GM18873 (cell line): ENCODE results near the gene LHFPL2.
"Not testable (repeated sequence)": the region's sequence is repeated elsewhere in the genome, so short reads cannot be mapped to it uniquely, and the experiment has no call there.

ENCODE experiments used
- ATAC-seq: cut with Tn5 transposase; IDR thresholded peaks from one replicate; pipeline ENCODE4 v1.9.1; 2021; ENCODE audit warnings: mild to moderate bottlenecking, moderate library complexity, moderate number of reproducible peaks; ENCODE audit not compliant: unreplicated experiment, low FRiP score

LHFPL2 gene

DNA sequence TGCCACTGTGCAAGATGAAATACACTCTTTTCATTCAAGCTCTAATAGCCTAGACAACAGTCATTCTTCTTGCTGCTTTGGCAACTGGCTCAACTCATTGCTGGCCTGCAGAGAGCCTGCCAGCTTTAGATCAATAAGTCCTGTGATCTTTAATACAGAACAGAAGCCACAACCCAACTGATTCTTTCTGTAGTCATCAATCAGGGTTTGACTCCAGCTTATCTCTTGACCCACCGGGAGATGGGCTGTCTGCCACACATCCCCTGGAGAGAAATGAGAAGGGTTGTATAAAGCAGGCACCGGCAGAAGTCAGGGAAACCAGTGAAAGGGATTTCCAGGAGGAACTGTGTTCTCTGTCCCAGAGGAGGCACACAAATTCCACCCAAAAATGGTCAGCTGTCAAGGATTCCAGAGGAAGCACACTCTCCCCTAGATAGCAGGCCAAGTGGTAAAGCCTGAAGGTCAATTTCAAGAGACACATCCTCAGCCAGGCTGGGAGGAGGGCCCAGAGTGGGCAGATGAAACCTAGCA, 24.5 kb downstream of the LHFPL2 start:
- no peak for ATAC-seq

DNA sequence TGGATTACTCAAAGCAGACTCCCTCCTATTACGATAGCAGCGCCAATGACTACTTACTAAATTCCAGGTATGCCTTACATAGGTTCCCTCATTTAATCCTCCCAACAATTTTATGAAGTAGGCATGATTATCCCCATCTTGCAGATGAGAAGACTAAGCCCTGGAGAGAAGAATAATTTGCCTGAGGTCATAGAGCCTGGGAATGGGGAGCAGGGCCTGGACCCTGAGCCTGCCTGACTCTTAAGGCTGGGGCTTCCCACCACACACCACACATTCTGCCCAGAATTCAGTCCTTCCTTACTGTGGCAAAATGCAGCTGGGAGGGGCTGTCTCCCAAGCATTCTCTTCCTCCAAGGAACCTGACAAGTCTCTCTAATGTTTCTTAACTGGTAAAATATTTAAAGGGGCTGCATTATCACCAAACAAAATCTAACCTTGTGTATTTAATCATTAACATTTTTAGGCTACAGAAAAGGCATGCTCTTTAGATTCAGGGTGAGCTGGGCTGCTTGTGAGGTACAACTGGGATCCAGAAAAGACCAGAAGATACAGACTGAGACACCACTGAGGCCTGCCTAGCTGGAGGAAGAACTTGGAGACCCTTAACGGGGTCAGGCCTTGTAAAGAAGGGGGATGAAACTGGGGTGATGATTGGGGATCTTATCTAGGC, 26.1 kb downstream of the LHFPL2 start:
- no peak for ATAC-seq

DNA sequence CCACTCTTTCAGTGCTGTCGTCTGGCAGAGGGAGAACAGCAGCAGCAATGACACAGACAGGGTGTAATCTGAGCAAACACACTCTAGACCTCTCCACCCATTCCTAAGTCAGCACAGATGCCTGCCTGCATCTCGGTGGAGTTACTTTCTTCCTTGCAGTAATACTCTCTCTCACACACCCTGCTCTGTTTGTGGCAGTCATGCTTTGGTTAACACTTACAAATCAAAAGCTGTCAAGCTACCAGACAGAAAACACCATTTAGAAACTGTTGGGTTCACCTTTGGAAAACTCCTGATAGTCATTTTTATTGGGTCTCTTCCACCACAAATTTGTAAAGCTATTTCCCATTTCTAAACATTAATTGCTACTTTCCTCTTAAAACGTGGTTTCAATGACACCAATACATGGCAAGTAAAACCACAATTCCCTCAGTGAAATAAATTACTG, 27.3 kb downstream of the LHFPL2 start:
- ATAC-seq = no peak

DNA sequence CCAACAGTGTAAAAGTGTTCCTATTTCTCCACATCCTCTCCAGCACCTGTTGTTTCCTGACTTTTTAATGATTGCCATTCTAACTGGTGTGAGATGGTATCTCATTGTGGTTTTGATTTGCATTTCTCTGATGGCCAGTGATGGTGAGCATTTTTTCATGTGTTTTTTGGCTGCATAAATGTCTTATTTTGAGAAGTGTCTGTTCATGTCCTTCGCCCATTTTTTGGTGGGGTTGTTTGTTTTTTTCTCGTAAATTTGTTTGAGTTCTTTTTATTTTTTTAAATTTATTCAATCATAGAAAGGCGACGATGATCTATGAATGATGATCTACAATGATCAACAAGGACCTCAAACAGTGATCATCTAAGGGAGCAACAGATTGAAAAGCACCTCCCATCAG, 28.5 kb downstream of the LHFPL2 start:
- ATAC-seq = not testable (repeated sequence)

DNA sequence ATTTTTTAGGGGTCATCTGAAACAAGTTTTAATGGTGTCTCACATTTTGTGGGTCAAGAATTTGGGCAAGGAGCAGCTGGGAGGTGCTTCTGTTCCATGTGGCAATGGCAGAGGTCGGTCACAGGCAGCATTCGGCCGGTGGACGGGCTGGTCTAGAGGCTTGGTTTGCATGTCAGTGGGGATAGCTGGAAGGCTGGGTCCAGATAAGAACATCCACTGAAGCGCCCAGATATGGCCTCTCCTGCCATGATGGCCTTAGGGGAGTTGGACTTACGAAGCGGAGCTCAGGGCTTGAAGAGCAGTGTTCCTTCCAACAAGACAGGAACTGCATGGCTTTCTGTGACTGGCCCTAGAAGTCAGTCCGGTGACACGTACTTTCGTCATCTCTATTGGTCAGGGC, 30.3 kb downstream of the LHFPL2 start:
- ATAC-seq = no peak

DNA sequence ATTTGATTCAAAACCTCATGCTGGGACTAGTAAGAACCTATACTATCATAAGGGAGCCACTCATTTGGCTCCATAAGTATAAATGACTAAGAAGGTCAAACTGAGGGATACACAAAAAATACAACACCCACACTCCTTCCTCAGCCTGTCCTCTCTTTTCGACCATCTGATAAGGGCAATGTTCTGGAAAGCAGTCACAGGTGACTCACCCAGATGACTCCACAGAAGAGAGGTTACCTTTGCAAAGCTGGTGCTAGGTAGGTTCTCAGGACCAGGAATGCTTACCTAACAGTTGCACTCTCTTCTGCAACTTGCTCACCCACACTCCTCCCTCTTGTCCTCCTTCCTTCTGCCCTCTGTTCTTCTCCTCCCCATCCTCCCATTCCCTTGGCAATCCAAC, 32.9 kb downstream of the LHFPL2 start:
- ATAC-seq = no peak

DNA sequence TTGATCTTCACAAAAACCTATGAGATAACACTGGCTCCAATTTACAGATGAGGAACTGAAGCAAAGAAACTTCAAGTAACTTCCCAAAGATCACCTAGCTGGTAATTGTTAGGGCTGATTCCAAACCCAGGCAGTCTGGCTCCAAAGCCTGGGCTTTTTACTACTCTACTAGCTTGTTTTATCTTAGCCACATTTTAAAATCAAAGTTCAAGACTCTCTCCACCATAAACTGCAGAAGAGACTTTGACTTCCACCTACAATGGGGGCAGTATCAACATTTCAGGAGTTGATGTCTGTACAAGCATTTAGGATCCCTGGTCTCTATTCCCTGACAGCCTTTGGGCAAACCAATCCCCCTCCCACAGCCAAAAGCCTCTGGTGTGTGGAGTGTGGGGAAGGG, 33.8 kb downstream of the LHFPL2 start:
- no peak for ATAC-seq

DNA sequence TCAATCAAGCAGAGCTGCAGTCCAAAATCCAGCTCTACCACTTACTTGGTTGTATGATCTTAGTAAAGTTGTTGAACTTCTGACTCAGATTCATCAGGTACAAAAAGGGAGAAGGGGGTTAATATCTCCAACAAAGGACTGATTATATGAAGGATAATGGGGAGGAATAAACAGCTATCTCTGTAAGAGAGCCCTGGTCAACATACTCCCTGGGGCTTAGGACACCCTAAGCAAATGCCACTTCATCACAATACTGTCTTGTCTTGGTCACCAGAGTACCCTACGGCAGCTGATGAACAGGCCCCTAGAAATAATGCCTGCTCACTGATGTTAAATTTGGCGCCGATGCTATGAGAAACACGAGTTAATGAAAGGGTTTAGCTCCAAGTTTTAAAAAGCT, 34.8 kb downstream of the LHFPL2 start:
- ATAC-seq = no peak

DNA sequence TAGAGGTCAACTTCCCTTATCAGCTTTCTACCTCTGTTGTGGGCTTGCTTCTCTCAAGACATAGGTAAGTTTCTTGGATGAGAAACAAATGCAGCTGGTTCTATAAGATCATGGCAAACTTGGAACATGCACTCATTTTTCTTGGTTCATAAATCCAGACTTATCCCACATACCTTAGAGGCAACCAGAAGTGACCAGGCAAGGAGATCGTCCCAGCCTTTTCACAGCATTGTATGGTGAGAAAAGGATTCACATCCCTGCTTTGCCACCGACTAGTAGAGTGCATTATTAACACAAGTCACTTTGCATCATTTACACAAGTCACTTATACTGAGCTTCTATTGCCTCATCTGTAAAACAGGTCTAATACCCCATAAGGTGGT, 35.4 kb downstream of the LHFPL2 start:
- ATAC-seq = no peak

DNA sequence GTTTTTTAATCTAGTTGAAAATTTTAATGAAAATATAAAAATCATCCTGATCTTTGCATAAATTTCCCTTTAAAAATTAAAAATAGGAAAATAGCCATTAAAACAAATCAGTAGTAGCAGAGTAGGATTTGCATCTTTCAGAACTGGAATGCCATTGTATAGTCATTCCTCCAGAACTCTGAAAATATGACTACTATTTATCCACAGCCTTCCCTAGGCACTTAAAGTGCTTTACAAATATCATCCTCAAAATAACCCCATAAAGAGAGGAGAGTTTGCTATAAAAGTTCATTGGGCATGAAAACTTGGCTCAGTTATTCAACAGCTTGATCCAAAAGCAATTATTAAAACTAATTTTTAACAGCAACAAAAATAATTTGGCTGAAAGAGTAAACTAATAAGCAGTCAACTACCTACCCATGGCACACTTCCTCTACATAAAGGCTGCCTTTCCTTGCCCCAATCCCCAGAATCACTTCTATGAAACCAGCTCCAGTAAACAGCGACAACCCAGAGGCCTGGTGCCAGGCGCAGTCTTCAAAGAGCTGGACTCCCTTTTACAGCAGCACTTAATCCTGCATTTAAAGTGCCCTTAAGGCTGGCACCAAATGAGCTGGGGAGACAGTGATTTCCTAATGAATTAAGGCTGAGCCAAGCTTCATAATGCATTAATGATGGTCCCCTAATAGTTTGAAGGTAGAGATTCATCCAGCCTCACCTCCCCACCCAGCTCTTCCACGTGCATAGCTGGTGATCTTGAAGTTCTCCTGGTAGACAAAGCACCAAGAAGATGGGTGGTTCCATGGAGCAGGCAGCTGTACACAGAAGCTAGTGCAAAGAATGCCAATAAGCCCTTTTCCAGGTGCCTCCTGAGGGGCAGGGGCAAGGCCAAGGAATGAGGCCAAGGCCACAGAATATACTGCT, 36.1 kb downstream of the LHFPL2 start:
- ATAC-seq = no peak

DNA sequence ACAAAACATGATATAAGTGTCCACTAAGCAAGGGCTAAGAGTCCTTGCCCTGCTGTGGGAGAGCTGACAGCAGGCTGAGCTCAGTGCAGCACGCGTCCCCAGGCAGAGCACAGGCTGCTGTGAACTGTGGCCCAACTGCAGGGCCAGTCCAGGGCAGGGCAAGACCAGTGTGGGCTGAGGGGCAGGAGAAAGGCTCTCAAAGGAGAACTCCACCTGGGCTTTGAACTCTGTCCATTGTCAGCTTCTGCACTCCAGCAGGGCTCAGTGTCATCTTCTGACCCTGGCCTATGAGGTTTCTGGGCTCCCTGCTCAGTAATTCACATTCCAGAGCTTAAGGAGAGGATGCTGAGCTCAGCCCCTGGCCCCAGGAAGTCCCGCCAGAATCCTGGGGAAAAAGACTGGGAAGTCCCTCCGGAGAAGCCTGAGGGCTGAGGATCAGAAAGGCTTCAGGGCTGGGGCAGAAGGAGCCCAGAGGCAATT, 37.4 kb downstream of the LHFPL2 start:
- ATAC-seq = no peak

DNA sequence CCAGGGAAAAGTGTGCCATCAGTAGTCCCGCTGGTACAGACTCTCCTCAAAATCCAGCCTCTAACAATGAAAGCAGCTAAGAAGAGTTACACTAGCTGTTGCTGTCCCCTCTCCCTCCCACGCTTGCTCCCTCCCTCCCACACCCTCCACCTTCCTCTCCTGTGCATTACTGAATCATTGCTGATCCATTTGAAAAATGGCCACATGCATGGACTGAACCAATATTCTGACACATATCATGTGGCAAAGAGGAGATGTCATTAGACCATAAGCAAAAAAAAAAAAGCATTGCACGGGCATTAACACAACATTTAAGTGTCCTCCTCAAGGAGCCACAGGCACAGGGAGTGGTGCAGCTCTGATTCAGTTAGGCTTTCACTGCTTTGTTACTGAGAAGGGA, 37.9 kb downstream of the LHFPL2 start:
- no peak for ATAC-seq

DNA sequence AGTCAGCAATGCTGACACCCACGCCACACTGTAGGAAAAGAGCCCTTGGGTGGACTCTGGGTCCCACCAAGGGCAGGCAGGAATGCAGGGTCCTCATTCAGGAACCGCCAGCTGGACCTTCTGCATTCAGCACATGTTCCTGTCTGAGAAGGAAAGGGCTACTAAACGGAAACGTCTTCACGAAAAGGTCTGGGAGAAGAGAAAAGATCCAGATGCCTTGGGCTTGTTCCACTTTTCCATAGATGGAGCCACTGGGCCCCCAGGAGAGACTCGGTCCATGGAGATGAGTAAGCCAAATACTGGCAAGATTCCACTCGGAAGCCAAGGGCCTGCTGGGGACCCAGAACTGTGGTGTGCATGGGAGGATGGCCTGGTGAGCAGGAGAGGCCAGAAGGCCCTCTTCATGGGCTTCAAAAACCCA, 38.4 kb downstream of the LHFPL2 start:
- no peak for ATAC-seq

DNA sequence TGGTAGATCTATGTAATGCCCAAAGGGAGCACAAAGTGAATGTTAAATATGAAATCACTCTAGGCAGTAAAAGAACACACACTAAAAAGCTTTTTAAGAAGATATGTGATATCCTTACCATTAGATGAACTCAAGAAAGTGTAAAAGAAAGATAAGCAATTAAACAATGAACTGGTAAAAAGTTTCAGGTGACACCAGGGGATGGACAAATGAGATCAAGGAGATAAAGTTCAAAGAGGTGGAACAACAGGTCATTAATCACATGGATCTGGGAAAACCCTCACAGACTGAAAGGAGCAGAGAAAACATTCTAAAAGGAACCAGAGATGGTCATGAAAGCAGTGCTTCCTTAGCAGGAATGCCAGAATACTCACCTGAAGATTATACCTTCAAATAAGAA, 40.7 kb downstream of the LHFPL2 start:
- ATAC-seq = no peak

DNA sequence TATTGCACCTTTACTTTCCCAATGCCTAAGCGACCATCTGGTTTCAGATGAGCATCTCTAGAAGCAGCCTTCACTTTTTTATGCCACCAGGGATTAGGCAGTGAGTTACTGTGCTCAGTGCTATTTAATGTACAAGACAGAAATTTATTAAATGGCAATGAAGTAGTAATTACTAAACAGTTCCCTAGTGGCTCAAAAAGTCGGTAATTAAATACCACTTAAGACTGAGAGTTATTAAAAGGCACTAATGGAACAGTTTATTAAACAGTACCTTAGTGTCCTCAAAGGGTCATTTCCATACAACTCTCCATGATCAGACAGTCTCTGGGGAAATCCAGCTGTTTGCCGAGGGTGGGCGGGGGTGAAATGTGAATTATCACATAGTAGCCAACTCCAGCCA, 42.3 kb downstream of the LHFPL2 start:
- ATAC-seq = no peak

DNA sequence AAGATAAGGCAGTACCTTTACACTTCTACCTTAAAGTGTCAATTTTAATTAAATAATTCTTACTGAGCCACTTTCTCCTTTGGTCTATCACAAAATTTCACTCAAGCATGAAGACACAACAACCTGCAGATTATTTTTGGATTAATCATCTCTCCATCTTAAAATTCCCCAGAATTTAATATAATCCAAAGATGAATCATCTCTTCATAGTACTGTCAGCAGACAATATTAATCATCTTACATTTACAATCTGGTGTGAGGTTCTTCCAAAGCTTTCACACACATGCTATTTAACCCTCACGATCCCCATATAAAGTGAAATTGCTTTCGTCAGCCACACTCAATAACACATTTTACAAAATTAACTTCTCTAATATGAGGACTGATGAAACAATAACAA, 43.0 kb downstream of the LHFPL2 start:
- ATAC-seq = no peak

DNA sequence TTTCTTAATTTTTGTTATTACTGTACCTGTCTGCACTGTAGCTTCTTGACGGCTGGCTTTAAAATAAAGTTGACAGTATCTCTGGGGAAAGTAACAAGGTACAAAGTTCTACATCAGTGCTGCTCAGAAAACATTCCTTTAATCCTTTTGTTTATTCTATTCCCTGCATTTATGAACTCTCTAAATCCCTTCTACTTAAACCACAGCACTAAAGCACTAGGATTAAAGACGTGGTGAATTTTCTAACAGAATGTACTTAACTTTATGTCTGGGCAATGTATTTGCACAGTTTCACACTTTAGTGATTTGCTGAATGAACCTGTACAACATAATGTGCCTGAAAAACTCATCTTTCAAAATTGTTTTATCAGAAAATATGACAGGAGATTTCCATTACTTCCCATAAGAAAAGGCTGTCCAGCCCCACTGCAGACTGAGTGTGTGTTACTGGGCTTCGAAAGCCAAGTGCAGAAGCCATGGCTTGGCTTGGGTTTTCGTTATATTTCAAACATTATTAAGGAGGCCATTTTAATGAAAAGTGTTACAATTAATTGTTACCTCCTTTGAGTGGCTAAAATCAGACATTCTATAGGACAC, 43.8 kb downstream of the LHFPL2 start:
- no peak for ATAC-seq

DNA sequence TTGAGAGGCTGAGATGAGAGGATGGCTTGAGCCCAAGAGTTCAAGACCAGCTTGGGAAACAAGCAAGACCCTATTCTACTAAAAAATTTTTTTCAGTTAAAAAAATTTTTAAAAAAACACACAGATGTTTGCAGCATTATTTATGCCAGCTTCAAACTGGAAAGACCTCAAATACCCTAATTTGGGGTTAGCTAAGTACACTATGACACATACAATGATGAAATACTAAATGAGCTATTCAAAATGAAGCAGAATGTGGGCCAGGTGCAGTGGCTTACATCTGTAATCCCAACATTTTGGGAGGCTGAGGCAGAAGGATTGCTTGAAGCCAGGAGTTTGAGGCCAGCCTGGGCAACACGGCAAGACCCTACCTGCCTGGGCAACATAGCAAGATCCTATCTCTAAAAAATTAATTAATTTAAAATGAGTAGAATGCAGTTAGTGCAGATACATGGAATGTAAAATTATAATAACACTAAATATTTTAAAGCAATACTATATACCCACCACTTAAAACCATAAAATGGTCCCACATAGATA, 44.9 kb downstream of the LHFPL2 start:
- no peak for ATAC-seq

DNA sequence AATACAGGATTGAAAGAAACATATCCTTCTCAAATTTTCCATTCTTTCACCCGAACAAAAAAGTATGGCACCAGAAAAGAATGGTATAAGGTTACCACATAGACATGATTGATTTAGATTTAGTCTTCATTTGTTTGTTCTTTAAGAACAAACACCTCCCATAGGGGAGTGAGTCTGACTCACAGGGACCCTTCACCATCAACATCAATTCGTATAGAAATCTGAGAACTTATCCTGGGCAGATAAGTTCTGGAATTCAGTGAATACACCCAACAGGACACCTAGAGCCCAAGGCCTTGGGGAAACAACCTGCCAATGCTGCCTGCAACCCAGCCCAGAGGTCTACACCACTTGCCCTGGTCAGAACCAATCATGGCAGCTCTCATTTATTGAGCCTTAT, 46.2 kb downstream of the LHFPL2 start:
- no peak for ATAC-seq

DNA sequence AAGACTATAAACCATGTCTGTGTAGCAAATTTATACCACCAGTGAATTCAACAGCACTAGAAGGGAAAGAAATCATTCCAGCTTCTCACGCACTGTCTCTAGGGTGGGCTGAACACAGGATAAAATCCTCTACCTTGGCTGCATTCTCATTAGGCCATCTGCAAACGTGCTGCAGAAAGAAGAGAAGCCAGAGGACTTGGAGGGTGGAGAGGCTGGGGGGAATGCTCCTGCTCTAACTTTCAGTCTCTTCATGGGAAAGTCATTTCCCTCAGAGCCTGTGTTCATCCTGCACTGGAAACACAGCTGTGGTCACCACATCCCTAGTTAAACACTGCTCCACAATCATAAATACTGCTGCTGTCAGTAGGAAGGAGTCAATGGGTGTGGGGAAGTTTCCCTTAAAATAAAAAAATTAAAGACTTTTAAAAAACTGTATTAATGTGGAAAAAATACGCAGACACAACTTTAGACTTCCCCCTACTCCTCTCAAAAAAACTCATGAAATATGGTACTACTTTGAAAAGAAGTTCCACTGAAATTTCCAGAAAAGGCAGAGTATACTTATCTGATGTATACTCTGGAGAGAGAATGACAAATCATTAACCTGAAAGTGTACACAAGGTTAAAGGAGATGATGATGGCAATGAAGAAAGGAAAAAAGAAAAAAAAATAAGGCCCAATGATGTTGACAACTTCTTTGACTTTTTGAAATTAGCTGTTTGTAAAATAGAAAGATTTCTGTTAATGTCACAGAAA, 46.8 kb downstream of the LHFPL2 start:
- no peak for ATAC-seq
